HG03060 (cell line): Measurements from ENCODE around the gene USE1.

ENCODE experiments used
- ATAC-seq: cut with Tn5 transposase; IDR thresholded peaks from one replicate; pipeline ENCODE4 v1.9.1; 2021; ENCODE audit warnings: low read depth, moderate number of reproducible peaks; ENCODE audit not compliant: unreplicated experiment

The USE1 gene

DNA sequence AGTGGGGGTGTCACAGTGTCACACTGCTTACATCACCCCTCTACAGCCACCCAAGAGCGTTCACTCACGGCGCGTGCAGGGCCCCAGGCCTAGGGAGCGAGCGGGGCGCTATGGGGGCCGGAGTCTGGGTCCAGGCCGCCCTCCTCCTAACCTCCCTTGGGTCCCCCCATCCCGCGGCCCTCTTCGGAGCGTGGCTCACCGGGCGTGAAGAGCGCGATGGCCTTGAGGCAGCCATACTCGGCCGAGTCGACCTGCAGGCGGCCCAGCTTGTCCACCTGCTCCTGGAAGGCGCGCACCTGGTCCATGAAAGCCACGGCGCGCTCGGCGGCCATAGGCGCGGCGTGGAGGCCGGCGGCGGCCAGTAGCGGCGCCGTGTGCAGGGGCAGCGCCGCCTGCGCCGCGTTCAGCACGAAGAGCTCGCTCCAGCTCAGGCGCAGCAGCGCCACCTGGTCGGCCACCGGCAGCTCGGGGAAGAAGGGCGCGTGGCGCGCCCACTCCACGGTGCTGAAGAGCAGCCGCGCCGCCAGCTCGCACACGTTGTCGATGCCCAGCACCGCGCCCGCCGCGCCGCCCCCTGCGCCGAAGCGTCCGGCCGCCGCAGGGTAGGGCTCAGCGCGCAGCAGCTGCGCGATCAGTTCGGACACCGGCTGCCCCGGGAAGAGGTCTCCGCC, 20.3 kb downstream of the USE1 start:
- ATAC-seq = no peak

DNA sequence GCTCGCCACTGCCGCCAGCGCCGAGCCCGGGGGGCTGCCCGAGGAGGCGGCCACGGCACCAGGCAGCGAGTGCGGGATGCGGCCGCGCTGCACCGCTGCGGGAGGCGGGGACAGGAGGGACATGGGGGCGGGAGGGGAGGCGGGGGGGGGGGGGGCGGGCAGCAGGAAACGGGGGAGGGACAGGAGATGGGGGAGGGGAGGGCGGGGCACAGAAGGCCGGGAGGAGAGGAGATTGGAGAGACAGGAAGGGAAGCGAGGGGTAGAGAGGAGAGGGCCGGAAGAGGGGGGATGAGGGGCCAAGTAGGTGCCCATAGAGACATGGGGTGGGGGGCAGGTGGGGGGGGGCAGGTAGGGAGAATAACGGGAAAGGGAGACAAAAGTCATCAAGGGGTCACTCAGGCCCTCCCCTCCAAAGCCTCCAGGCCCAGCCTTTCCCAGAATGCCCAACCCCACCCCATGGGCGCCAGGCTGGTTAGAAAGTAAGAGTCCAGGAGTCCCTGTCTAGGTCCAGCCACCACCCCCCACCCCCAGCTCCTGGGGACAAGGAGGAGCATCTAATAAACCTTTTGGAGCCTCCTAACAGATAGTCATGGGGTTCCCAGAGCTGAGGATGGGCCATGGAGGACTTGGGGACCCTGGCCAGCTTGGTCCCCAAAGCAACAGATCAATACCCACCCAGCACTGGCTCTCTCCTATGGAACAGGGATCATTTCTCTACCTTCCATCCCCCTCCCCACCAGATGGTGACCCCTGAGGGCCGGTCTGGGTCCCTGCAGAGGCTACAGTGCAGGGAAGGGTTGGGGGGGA, 21.0 kb downstream of the USE1 start:
- no peak for ATAC-seq

DNA sequence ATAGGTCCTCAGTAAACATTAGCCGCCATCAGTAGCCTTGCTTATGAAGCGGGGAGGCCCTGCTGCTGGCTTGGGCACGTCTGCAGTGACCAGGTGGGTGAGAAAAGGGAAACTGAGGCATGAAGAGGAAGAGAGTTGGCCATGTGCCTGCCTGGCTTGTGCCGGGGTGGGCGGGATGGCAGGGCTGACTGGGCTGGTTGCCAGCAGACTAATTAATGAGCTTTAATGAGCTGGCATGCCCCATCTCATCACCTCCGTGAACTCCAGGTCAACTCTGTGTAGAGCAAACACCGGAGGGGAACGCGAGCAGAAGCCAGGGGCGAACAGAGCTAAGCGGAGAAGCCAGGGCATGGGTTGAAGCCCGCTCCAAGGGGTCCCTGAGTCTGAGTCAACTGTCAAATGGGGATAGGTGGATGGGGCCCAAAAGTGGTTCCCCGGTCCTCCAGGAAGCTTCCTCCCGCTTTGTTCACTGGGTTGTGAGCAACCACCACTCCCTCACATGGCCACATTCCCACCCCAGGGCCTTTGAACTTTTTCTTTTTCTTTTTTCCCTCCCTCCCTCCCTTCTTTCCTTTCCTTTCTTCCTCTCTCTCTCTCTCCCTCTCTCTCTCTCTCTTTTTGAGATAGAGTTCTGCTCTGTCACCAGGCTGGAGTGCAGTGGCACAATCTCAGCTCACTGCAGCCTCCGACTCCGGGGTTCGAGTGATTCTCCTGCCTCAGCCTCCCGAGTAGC, 21.8 kb downstream of the USE1 start:
- ATAC-seq = no peak

DNA sequence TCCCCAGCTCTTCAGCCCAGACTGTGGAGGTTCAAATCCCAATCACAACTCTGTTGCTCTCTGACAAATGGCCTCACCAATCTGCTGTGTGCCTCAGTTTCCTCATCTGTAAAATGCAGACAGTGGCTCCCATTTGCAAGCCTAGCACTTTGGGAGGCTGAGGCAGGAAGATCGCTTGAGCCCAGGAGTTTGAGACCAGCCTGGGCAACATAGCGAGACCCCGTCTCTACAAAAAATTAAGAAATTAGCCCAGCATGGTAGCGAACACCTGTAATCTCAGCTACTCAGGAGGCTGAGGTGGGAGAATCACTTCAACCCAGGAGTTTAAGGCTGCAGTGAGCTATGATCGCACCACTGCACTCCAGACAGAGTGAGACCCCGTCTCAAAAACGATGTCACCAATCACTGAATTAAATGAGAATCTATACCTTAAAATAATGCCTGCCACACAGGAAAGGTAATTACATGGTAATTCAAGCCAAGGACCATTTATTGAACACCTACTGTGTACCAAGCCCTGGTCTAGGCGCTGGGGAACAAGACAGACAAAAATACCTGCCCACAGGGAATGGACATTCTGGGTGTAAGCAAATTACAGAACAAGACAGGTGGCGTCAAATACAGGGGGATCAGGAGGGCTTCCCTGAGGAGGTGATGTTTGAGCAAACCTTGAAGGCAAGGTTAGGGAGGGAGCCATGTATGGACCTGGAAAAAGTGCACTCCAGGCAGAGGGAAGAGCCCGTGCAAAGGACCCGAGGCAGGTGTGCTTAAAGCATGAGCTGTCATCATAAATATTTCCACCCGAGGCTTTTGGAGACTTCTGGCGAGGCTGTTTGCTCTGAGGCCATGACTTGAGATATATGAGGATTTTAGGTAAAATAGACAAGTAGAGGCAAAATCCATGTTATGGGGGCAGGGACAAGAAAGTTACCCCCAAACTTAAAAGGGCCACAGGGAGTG, 22.9 kb downstream of the USE1 start:
- no peak for ATAC-seq

DNA sequence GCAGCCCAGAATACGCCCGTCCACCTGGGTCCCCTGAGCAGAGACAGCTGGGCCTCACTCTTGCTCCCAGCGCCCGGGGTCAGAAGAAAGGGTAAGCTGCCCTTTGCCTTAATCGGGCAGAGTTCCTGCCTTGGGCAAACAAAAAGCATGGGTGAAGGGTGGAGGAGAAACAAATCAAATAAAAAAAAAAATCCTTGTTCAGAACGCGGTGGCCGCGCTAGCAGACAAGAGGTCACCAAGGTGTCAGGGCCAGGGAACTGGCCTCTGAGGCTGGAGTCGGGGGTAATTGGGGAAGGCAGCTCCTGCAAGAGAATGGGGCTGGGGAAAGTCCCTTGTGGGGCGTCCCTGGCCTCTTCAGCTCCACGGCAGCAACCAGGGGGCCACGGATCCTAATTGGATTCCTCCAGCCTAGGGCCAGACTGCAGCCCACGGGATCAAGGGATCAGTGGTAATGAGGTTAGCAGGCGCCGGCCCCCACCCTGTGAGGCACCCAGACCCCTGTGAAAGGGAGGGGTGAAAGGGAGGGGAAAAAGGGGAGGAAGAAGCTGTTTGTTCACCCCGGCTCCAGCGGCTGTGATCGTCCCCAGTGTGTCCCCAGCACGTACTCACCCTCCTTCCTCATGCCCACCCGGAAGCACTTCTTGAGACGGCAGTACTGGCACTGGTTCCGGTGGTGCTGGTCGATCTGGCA, 25.1 kb downstream of the USE1 start:
- ATAC-seq = no peak

DNA sequence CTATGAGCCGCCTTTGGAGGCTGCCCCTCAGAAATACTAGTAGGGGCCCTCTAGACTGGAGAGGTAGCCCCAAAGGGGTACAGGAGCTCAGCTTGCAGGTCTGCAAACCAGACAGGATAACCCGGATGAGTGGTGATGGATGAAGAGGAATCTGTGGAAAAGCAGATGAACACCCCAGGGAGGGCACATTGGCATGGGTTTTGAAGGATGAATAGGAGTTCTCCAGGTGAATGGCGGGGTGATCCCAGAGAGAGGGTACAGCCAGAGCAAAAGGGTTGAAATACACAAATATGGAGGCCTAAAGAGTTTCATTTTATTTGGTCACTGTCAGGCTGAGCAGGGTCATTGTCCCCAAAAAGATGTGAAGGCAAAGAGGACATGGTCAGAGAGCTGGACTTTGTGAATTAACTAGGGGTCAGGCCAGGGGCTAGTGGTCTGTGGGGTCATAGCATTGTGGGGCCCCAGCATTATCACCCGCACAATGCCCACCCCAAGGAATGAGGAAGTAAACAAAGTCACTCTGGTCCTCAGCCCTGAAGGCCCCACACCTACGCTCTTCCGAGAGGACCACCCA, 25.8 kb downstream of the USE1 start:
- no peak for ATAC-seq

DNA sequence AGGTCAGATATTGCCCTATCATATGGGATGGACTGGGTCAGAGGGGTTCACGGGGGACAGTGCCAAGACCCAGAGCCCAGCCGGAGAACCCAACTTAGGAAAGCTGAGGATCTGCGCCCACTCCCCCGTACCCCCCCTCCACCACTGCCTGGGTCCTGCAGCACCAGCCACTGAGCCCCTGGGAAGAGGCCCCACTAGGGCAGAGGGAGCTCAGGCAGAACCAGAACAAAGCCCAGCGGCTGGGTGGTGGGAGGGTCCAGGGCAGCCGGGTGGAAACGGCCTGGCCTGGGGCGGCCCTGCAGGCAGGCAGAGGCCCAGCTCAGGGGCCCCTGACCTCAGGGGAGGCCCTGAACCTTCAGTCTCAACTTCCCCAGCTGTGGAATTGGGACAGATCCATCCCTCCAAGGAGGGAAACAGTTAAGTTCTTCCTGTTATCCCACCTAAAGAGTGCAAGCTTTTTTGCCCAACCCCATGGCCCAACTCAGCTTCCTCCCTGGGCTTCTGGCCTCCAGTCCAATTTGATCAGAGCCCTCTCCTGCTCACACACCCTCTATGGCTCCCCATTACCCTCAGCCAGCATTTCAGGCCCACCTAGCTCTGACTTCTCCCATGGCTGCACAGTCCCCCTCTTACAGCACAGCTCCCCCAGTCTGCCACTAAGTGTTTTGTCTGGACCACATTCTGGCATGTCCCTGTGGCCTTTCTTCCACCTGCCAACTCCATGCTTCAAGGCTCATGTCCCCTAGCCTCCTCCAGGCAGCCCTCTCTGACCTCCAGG, 27.5 kb downstream of the USE1 start:
- no peak for ATAC-seq

DNA sequence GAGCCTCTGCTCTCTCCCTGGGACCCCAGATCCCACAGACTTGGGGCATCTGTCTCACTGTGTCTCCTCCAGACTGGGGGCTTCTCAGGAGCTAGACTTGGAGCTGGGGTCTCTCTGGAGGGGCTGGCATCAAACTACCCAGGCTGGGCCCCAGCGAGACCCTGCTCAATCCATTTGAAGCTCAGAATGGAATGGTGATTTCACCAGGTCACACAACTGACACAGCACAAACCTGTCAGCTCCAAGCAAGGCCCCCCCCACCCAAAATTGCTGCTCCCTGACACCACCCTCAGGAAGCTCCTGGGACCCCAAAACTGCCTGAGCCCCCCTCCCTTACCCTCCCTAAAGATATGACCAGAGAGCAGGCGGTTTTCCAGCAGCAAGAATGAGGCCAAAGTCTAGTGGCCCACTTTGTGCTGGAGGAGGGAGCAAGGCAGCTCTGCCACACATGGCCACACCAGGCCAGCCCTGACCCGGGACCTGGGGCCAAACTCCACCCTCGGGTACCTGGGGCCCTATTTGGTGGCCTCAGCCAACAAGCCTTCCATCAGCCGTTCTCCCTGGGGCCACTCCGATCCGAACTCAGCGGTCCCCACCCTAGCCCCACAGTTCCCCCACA, 28.2 kb downstream of the USE1 start:
- ATAC-seq = no peak

DNA sequence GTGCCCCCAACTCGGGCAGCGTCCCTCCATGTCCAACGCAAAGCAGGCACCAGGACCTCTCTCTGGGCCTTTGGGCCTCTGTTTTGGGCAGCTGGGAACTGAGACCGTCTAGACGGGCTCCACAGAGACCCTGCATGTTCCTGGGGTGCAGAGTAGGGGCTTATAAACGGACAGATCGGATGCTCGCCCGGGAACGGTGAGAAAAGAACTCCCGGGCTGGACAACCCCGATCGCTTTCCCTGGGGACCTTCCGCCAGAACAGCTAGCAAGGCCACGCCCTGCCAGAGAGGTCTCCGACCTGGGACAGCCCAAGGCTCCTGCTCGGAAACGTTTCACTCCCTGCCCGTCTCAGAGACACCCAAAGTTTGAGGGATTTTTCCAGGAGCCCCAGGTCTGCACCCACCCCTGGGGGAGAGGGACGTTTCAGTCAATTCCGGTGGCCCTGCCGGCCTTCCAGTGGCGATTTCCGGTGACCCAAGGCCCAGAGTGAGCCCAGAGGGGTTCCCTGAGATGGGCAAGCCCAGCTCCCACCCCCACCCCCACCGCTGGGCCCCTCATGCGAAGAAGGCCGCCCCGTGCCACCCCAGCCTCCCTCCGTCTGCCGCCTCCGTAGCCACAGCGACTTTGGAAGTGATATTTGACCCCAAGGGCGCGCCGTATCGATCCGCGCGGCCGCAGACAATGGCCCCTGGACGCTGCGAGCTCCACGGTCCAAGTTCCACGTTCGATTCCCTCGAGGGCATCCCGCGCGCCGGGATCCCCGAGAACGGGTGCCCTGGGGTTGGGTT, 28.9 kb downstream of the USE1 start:
- ATAC-seq = no peak

DNA sequence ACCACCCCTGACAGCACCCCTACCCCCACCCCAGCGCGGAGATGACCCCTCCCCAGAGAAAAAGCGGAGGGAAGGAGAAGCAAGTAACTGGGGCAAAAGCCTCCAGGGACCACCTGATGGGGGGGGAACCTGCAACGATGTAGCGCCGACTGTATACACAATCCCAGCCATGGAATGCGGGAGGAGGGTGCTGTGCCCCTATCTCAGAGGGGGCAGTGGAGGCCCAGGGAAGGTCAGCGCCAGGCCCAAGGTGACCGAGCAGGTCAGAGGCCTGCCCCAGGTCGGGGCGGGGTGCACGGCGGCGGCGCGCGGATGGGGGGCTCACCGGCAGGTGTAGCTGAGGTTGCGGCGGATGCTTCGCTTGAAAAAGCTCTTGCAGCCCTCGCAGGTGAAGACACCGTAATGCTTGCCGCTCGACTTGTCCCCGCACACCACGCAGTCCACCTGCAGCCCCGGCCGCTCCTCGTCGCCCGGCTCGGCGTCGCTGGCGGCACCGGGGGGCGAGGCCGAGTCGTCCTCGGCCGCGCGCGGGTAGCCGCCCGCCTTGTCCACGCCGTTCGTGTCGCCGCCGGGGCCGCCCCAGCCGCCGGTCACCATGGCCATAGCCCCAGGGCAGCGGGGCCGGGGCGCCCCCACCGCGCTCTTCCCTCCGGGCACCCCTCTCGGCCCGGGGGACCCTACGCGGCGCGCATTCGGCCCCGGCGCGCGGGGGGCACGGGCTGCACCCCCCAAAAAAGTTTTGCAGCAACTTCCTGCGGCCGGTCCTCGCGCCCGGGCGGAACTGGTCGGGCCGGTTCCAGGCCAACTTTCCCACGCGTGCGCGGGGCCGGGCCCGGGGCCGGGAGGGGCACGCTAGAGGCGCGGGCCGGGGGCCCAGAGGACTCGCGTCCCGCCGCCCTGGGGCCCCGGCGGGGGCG, 29.7 kb downstream of the USE1 start:
- ATAC-seq = no peak

DNA sequence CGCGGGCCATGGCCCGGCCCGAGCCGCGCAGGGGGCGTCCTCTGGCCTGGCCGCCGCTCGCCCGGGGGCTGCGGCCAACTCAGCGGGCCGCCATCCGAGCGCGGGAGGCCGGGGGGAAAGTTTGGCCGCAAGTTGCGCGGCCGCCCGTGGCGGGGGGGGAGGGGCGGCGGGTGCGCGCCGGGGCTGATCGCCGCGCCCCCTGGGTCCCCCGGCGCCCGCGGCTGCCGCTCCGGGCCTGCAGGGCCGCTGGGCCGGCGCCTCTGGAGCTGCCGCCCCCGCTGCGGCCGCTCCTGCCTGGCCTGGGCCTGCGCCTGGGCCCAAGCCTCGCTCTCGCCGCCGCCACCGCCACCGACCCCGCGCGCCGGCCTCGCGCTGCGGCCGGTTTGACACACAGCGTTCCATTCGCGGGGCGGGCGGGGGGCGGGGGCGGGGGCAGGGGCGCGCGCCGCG, 30.4 kb downstream of the USE1 start, which contains the start of gene NR2F6:
TSS of gene NR2F6 (minus strand) at position 385 of the 450 bp plus-strand sequence. CDS start 699 bp downstream, outside the sequence.
- ATAC-seq = no peak

DNA sequence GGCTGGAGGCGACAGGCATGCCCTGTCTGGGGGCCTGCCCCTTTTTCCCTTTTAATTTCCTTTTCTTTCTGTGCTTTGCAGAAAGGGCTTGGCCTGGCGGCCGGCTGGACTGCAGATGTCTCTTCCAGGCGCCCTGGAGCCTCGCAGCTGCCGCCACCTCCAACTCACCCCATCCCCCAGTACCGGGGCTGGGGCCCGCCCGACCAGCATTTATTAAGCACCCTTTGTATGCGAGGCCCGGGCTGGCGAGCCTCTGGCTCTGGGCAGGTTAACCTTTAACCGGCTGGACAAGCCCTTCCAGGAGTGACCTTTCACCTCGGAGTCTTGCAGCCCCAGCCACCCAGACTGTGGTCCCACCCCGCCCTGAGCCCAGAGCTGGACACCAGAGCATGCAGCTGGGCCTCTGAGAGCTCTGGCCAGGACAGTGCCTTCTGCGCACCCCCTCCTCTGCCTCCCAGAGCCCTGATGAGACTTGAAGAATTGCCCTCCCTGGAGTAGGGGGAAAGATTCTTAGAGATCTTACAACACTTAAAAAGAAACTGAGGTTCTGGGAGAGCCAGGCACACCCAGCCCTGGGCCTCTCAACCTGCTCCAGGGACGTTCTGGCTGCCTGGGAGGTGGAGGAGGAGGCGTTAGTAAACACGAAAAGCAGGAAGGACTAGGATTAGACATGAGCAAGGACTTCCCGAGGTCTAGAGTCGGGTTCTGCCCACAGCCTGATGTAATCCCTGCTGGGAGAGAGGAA, 31.7 kb downstream of the USE1 start:
- no peak for ATAC-seq

DNA sequence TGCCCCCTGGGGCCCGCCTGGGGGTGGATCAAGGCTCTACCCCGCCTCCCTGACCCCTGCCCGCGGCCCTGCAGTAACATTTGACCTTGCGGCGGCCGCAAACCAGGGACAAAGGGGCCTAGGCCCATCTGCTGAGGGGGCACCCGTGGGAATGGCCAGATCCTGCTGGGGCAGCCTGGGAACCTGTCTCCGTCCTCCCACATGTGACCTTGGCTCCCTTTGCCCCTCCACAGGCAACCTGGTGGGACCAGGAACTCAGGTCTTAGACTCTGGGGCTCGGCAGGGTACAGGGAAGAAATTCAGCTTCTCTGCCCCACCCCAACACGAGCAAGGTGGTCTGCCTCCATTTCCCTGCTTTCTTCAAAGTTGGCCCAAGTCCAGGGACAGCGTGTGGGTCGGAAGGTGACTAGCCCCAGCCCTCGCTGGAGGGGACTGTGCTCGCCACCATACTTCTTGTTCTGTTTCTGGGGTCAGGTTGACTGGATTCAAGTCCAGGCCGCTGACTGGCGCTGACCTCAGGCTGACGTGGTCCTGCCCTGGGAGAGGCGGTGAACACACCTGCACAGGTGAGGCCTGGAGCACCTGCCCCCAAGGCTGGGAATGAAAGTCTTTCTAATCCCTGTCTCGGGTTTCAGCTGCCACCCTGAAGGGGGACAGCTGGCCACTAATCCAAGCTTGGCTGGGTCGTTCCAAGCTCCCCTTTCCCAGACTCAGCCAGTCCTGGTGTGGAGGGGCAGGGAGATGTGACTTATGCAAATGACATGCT, 33.0 kb downstream of the USE1 start:
- no peak for ATAC-seq

DNA sequence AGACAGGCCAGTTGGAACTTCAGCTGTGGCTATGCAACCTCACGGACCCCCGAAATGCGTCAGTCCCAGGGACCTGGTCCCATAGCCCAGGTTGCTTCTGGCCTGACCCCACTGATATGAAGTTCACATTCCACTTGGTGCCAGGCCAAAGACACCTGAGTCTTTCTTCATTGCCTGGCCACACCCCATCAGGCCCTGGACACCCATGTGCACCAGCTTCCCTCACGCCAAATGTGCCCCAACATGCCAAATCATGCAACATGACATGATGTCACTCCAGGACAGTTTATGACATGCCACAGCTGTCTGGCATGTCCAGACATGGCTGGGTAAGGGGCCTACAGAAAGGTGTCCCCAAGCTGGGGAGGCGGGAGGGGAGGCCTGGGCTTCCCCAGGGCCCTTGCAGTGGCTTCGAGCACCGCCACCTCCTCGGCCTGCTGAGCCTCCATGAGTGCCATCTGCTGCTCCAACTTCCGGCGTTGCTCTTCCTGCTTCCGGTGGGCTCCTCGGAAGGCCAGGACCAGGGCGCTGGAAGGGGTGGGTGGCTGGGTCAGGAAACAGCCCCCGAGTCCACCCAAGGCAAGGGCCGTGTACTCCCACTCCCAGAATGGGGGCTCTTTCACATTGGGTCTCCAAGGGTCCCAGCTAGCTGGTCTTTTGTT, 34.9 kb downstream of the USE1 start:
- no peak for ATAC-seq
